ENCODE data around the gene KIF20A.

GRCh38 chr5:138141734-138142133, 37.2 kb upstream of the KIF20A start:
- TF ChIP-seq CTCF (IDR thresholded peaks at IDR 0.05) (no peak), POLR2A (IDR thresholded peaks at IDR 0.05) (no peak)

Measured in body of pancreas (tissue), 4 donors.